Activated T-helper 1 cell treated with Interleukin-2 at 50 U/mL for 16 hours (primary cell): ENCODE data around the gene CXXC1.
"Not testable (repeated sequence)": the region's sequence is repeated elsewhere in the genome, so short reads cannot be mapped to it uniquely, and the experiment has no call there.

Source experiments
- DNase-seq: peaks from one replicate; pipeline ENCODE4 v3.0.0-alpha.2; 2020; ENCODE audit warnings: low read depth

Gene CXXC1

GRCh38 chr18:50287441-50288347 lies at the start of gene CXXC1:
CXXC1 (minus strand) TSS chr18:50287692; CDS start chr18:50287589, 103 bp downstream.
- DNase-seq = peak; percentile 95

- DNase-seq = no peak
These were observed 47.2 kb upstream of the CXXC1 start for GRCh38 chr18:50334546-50335152.

- no peak for DNase-seq
These were observed 44.2 kb upstream of the CXXC1 start for GRCh38 chr18:50331691-50332090.

GRCh38 chr18:50330176-50330575 lies 42.7 kb upstream of the CXXC1 start:
- DNase-seq = no peak

GRCh38 chr18:50327983-50328382 lies 40.5 kb upstream of the CXXC1 start:
- no peak for DNase-seq

- DNase-seq = no peak
These were observed 33.2 kb upstream of the CXXC1 start for GRCh38 chr18:50320719-50321118.

- DNase-seq = no peak
These were observed 27.8 kb upstream of the CXXC1 start for GRCh38 chr18:50315100-50315871.

- no peak for DNase-seq
These were observed 26.5 kb upstream of the CXXC1 start for GRCh38 chr18:50313873-50314460.

GRCh38 chr18:50313031-50313607 lies 25.6 kb upstream of the CXXC1 start:
- DNase-seq = no peak

GRCh38 chr18:50312296-50313030 lies 25.0 kb upstream of the CXXC1 start:
- DNase-seq = no peak

GRCh38 chr18:50311650-50312049 lies 24.2 kb upstream of the CXXC1 start:
- DNase-seq = no peak

- no peak for DNase-seq
These were observed 22.6 kb upstream of the CXXC1 start for GRCh38 chr18:50310080-50310479.

GRCh38 chr18:50308851-50309250 lies 21.4 kb upstream of the CXXC1 start:
- DNase-seq = not testable (repeated sequence)

- DNase-seq = peak; percentile 74
These were observed 20.4 kb upstream of the CXXC1 start for GRCh38 chr18:50307738-50308470.

GRCh38 chr18:50307400-50307737 lies 19.9 kb upstream of the CXXC1 start:
- DNase-seq = no peak

GRCh38 chr18:50306944-50307343 lies 19.5 kb upstream of the CXXC1 start:
- DNase-seq = no peak

- DNase-seq = no peak
These were observed 13.6 kb upstream of the CXXC1 start for GRCh38 chr18:50301074-50301473.

GRCh38 chr18:50299626-50300388 lies 12.3 kb upstream of the CXXC1 start:
- DNase-seq = no peak

- DNase-seq = no peak
These were observed 11.2 kb upstream of the CXXC1 start for GRCh38 chr18:50298443-50299284.
